T follicular helper cell (primary cell): ENCODE data around the gene UBXN6.

Source experiments
- DNase-seq: peaks from one replicate; pipeline ENCODE4 v3.0.0-alpha.2; 2020; ENCODE audit warnings: low read depth

The UBXN6 gene

GRCh38 chr19:4409123-4409933, 48.3 kb downstream of the UBXN6 start:
- DNase-seq: no peak

DNA sequence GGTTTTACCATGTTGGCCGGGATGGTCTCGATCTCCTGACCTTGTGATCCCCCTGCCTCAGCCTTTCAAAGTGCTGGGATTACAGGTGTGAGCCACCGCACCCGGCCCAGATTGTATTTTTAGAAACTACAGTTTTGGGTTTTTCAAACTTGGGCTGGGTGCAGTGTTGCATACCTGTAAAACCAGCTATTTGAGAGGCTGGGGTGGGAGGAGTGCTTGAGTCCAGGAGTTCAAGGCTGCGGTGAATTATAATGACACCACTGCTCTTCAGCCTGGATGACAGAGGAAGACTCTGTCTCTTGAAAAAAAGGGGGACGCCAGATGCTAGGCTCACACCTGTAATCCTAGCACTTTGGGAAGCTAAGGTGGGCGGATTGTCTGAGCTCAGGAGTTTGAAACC, 51.0 kb downstream of the UBXN6 start:
- no peak for DNase-seq

- DNase-seq: no peak
Measured at GRCh38 chr19:4405977-4406376, 51.6 kb downstream of the UBXN6 start.

DNA sequence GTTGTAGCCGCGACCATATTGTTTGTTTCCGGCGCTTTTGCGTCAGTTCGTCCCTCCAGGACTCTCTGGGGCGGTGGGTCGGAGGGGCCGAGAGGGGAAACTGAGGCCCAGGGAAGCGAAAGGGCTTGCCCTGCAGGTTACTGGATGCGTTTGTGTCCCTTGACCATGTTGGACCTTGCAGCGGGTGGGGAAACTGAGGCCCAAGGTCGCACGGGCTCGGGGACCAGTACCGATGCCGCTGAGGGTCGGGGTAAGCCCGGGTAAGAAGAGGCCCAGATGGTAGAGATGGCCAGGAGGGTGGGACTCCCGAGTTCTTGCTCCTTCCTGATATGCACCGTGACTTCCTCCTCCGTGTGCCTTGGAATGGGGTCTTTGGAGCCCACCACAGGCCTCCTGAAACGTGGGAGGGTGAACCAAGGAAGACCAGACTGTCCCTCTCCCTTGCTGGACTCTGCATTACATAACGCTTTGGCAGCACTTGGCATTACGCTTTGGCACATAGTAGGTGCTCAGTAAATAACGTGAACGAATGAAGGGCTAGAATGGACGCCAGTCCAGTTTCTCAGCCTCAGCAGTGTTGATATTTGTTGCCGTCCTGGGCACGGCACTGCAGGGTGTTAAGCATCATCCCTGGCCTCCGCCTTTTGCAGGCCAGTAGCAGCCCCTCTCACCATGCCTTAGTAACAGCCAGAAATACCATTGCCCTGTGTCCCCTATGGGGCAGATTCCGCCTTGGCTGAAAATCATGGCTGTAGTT, 54.4 kb downstream of the UBXN6 start:
- DNase-seq: no peak

DNA sequence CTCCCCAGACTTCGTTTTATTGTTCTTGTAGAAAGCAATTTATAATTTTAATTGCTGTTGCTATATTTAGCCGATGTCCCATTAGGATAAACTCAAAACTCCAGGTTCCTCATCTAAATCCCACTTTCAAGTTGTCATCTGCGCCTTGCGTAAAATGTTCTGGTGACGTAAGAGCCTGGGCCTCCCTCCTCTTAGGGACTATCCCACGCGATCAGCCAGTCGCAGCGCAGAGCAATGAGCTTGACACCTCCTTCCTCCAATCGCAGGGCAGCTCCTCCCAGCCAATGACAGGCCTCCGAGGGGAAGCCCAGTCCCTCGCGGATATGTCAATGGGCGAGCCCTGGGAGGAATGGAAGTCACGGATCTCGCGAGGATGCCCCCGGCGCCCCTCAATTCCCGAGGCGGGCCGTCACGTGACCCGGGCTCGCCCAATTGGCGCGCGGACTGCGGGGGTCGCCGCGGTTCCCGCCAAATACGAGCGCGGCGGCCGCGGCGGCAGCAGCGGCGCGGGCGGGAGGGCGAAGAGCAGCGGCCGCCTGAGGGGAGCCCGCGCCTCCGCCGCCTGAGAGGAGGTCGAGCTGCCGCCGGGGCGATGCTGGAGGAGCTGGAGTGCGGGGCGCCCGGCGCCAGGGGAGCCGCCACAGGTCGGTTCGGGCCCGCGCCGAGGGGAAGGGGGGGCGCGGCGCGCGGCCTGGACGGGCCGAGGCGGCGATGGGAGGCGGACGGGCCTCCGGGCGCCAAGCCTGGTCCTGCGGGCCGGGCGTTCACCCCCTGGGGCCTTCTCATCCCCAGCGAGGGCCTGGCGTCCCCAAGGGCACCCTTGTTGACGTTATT, 55.2 kb downstream of the UBXN6 start, which contains the start of gene CHAF1A:
CHAF1A (plus strand) TSS at position 470 of the 834 bp plus-strand sequence; CDS start at position 593, 123 bp downstream.
- DNase-seq: peak; percentile 100

GRCh38 chr19:4401769-4402170, 55.8 kb downstream of the UBXN6 start:
- DNase-seq: no peak

DNA sequence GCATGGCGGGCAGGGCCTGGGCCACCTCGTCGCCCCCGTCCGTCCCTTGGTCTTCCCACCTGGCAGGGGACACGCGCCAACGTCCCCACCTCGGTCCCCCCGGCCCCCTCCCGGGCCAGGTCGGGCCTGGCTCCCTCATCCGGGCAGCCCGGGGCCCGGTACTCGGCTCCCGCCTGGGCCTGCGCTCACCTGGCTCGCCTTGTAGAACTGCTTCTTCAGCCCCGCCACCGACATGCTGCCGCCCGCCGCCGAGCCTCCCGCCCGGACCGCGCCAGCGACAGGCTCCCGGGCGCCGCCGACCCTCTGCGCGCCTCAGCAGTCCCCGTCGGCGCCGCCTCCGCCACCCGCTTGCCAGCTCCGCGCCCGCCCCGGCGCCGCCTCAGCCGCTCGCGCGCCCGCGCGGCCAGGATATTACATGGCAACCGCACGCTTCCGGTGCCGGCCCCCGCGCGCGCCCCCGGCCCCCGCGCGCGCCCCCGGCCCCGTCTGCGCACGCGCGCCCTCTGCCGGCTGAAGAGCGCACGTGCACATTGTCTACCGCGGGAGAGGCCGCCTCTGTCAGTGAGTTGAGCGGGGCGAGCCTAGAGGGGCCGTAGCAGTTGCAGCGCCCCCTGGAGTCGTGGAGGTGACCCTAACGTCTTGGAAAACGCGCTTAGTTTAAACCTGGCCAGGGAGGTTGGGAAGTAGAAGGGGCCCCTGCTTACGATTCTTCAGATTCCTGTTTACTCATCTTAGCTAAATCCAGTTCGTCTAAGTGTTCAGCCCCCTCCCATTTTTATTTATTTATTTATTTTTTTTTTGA, 57.3 kb downstream of the UBXN6 start, which contains the start of gene SH3GL1:
SH3GL1 (minus strand) TSS at position 413 of the 802 bp plus-strand sequence; CDS start at position 234, 179 bp downstream.
- DNase-seq: peak; percentile 89

- no peak for DNase-seq
Measured at GRCh38 chr19:4399812-4400134, 57.8 kb downstream of the UBXN6 start.

- DNase-seq: no peak
Measured at GRCh38 chr19:4396949-4397783, 60.4 kb downstream of the UBXN6 start.
